IMR-90 (cell line): ENCODE results near the gene PSMA6. TPM values are rescaled to one million over a fixed set of nuclear protein-coding genes. Genes with fewer than 3 reads are reported as not detected.

Experiments used
- ATAC-seq: fragments of 200-7000 bp; cut with Tn5 transposase; 2 replicates; pipeline ENCODE4 v1.9.1; 2020; ENCODE audit warnings: low read depth, mild to moderate bottlenecking, moderate library complexity
- BruUV-seq: library from RNA; stranded (reverse); fragments of 400-500 nt; replicated peaks from 2 replicates; lab custom pipeline; 2021; lab: Mats Ljungman, UMichigan
- CTCF ChIA-PET: fragments of 300-600 bp; formaldehyde crosslinking; extraction: SDS; loops from one replicate; lab custom pipeline; 2021; ENCODE audit warnings: antibody characterized with exemption; lab: Yijun Ruan, JAX
- POLR2A ChIA-PET: fragments of 300-600 bp; sonication (Branson Sonifier 250); formaldehyde crosslinking; loops from one replicate; lab custom pipeline; 2022; ENCODE audit warnings: antibody characterized with exemption; ENCODE audit not compliant: unreplicated experiment; lab: Charles Lee
- DNase-seq: peaks from one replicate; pipeline ENCODE4 v3.0.0; 2013
- H2AFZ ChIP-seq: replicated peaks from 2 replicates; pipeline ENCODE3; 2013; ENCODE audit warnings: low read length, mild to moderate bottlenecking; ENCODE audit not compliant: poor library complexity
- H2AK5ac ChIP-seq: 2 replicates; pipeline ENCODE4 v1.6.1; 2013; ENCODE audit warnings: low read depth, low read length, inconsistent platforms
- H2AK9ac ChIP-seq: replicated peaks from 2 replicates; pipeline ENCODE3; 2013; ENCODE audit warnings: mild to moderate bottlenecking, low read depth, low read length, moderate library complexity; ENCODE audit not compliant: poor library complexity
- H2BK120ac ChIP-seq: 2 replicates; pipeline ENCODE4 v1.6.1; 2013; ENCODE audit warnings: low read depth, low read length, inconsistent platforms
- H2BK15ac ChIP-seq: 3 replicates; pipeline ENCODE4 v1.6.1; 2013; ENCODE audit warnings: low read depth, low read length, inconsistent platforms
- H2BK20ac ChIP-seq: 2 replicates; pipeline ENCODE4 v1.6.1; 2013; ENCODE audit warnings: low read depth, mild to moderate bottlenecking, inconsistent platforms, low read length, moderate library complexity
- H2BK5ac ChIP-seq: 2 replicates; pipeline ENCODE4 v1.6.1; 2013; ENCODE audit warnings: mild to moderate bottlenecking, low read depth, low read length, inconsistent platforms; ENCODE audit not compliant: poor library complexity, severe bottlenecking
- H3K14ac ChIP-seq: replicated peaks from 2 replicates; pipeline ENCODE4 v1.6.1; 2013; ENCODE audit warnings: low read depth, low read length, inconsistent platforms
- H3K18ac ChIP-seq: 2 replicates; pipeline ENCODE4 v1.6.1; 2013; ENCODE audit warnings: low read depth, low read length, control low read depth
- H3K23ac ChIP-seq: 2 replicates; pipeline ENCODE4 v1.6.1; 2013; ENCODE audit warnings: low read depth, low read length, inconsistent platforms
- H3K27ac ChIP-seq: 2 replicates; pipeline ENCODE4 v1.5.1; 2013; ENCODE audit warnings: mild to moderate bottlenecking, control low read depth, low read length; ENCODE audit not compliant: insufficient read depth
- H3K27me3 ChIP-seq: 2 replicates; pipeline ENCODE4 v1.6.1; 2013; ENCODE audit warnings: low read length; ENCODE audit not compliant: control insufficient read depth, insufficient read depth
- H3K36me3 ChIP-seq: 2 replicates; pipeline ENCODE4 v1.6.1; 2013; ENCODE audit warnings: low read length, mixed read lengths; ENCODE audit not compliant: control insufficient read depth, insufficient read depth
- H3K4ac ChIP-seq: 2 replicates; pipeline ENCODE4 v1.6.1; 2013; ENCODE audit warnings: low read depth, low read length, inconsistent platforms
- H3K4me1 ChIP-seq: 2 replicates; pipeline ENCODE4 v1.6.1; 2013; ENCODE audit warnings: low read length, mixed read lengths; ENCODE audit not compliant: control insufficient read depth, insufficient read depth
- H3K4me2 ChIP-seq: 2 replicates; pipeline ENCODE4 v1.6.1; 2013; ENCODE audit warnings: low read depth, mild to moderate bottlenecking, control low read depth, low read length, moderate library complexity
- H3K4me3 ChIP-seq: 2 replicates; pipeline ENCODE4 v1.5.1; 2013; ENCODE audit warnings: low read depth, mild to moderate bottlenecking, control low read depth, low read length, moderate library complexity; ENCODE audit not compliant: insufficient read depth
- H3K56ac ChIP-seq: 2 replicates; pipeline ENCODE4 v1.6.1; 2013; ENCODE audit warnings: low read length, inconsistent platforms; ENCODE audit not compliant: insufficient read depth; ENCODE audit errors: extremely low read depth
- H3K79me1 ChIP-seq, 2 experiments: 2 replicates each; pipeline ENCODE4 v1.6.1; 2013; ENCODE audit warnings: low read length in 2 of 2, inconsistent platforms in 1 of 2, low read depth in 1 of 2
- H3K9ac ChIP-seq: 2 replicates; pipeline ENCODE4 v1.6.1; 2013; ENCODE audit warnings: low read depth, low read length, control low read depth
- H3K9me1 ChIP-seq: 2 replicates; pipeline ENCODE4 v1.6.1; 2013; ENCODE audit warnings: low read length, inconsistent platforms; ENCODE audit not compliant: insufficient read depth
- H3K9me3 ChIP-seq: 2 replicates; pipeline ENCODE4 v1.6.1; 2013; ENCODE audit warnings: low read length; ENCODE audit not compliant: control insufficient read depth, insufficient read depth
- H4K20me1 ChIP-seq: 2 replicates; pipeline ENCODE4 v1.6.1; 2013; ENCODE audit warnings: low read length, inconsistent platforms; ENCODE audit not compliant: insufficient read depth
- H4K5ac ChIP-seq: 2 replicates; pipeline ENCODE4 v1.6.1; 2013; ENCODE audit warnings: mild to moderate bottlenecking, low read depth, low read length, control low read depth
- H4K8ac ChIP-seq, 2 experiments: 2 replicates each; pipeline ENCODE4 v1.6.1; 2013; ENCODE audit warnings: low read depth in 2 of 2, low read length in 2 of 2, control low read depth in 1 of 2, inconsistent platforms in 1 of 2
- H4K91ac ChIP-seq: 2 replicates; pipeline ENCODE4 v1.6.1; 2013; ENCODE audit warnings: low read depth, low read length, inconsistent platforms; ENCODE audit not compliant: insufficient read depth
- RCOR1 ChIP-seq: IDR thresholded peaks from 2 replicates; pipeline ENCODE4 v1.6.1; 2012; ENCODE audit warnings: mild to moderate bottlenecking, low read length, improper control_type of control experiment; ENCODE audit not compliant: insufficient replicate concordance
- SMC3 ChIP-seq: fragments of 150-350 bp; IDR thresholded peaks from 2 replicates; pipeline ENCODE4 v1.6.1; 2016; ENCODE audit warnings: low read depth, mild to moderate bottlenecking, antibody characterized with exemption, low read length, moderate library complexity
- whole genome bisulfite sequencing, 2 experiments: methylation state at CpG; one replicate each; pipeline versions ENCODE4 v1.1.5 to v1.1.7; 2013; ENCODE audit warnings: missing lambda C conversion rate in 2 of 2; ENCODE audit not compliant: insufficient read length in 1 of 2; ENCODE audit errors: extremely low coverage in 2 of 2; 5-methylcytosine and 5-hydroxymethylcytosine counted together
- dilution Hi-C: fragments of 300-500 bp; cut with HindIII; formaldehyde crosslinking; loops from one replicate; pipeline ENCODE4 v1.14.3; 2018; ENCODE audit warnings: low sequenced_read_pairs; ENCODE audit not compliant: unreplicated experiment
- in situ Hi-C: fragments of 300-500 bp; cut with MboI; formaldehyde crosslinking; loops from 3 replicates; pipeline ENCODE4 v1.14.3; 2019; ENCODE audit warnings: low sequenced_read_pairs, inconsistent platforms, mixed read lengths
- intact Hi-C: fragments of 100-400 bp; cut with micrococcal nuclease; formaldehyde crosslinking; loops from 2 replicates; pipeline ENCODE4 v1.10.0; 2022
- polyA plus RNA-seq, 3 experiments: library from polyadenylated mRNA; depleted of rRNA; stranded (reverse); fragments of >200 nt; gene quantifications; 2 replicates each; pipeline ENCODE4 v1.2.3, GENCODE V29; 2012; ENCODE audit warnings: low replicate concordance in 1 of 3
- total RNA-seq: library from RNA; depleted of rRNA; stranded (reverse); fragments of >200 nt; gene quantifications from 2 replicates; pipeline ENCODE4 v1.2.3, GENCODE V29; 2012
- TF ChIP-seq, protein P1 (sequence below): fragments of 150-350 bp; IDR thresholded peaks from 2 replicates; pipeline ENCODE4 v1.6.1; 2016; ENCODE audit warnings: low read depth, mild to moderate bottlenecking, low read length, moderate library complexity, borderline replicate concordance
- TF ChIP-seq, protein P2 (sequence below): fragments of 150-350 bp; IDR thresholded peaks from 2 replicates; pipeline ENCODE4 v1.6.1; 2017; ENCODE audit warnings: mild to moderate bottlenecking, antibody characterized with exemption, low read length, low read depth

Gene PSMA6
- total and polyA plus RNA-seq, 2 of the 4 experiments (the other 2 are of a cell fraction) = 184 to 530 TPM

DNA sequence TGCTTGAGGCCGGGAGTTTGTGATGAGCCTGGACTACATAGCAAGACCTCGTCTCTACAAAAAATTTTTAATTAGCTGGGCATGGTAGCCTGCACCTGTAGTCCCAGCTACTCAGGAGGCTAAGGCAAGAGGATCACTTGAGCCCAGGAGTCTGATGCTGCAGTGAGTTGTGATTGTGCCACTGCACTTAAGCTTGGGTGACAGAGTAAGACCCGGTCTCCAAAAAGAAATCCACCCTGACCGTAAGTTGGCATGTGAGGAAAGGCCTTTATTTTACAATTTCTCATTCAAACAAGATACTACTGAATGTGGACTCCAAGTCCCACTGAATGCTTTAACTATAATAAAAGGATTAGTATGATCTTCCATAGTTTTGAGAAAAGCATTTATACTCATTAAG is 27.3 kb downstream of the PSMA6 start:
- TF ChIP-seq, protein P1, sequence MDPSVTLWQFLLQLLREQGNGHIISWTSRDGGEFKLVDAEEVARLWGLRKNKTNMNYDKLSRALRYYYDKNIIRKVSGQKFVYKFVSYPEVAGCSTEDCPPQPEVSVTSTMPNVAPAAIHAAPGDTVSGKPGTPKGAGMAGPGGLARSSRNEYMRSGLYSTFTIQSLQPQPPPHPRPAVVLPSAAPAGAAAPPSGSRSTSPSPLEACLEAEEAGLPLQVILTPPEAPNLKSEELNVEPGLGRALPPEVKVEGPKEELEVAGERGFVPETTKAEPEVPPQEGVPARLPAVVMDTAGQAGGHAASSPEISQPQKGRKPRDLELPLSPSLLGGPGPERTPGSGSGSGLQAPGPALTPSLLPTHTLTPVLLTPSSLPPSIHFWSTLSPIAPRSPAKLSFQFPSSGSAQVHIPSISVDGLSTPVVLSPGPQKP = no peak
- TF ChIP-seq, protein P2, sequence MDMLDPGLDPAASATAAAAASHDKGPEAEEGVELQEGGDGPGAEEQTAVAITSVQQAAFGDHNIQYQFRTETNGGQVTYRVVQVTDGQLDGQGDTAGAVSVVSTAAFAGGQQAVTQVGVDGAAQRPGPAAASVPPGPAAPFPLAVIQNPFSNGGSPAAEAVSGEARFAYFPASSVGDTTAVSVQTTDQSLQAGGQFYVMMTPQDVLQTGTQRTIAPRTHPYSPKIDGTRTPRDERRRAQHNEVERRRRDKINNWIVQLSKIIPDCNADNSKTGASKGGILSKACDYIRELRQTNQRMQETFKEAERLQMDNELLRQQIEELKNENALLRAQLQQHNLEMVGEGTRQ = no peak
- no peak for TF ChIP-seq SMC3
- no peak for TF ChIP-seq RCOR1
- in situ Hi-C loops = no loop called here
- Histone ChIP-seq H3K4me1 (no peaks in the 10 kb centered on the region), H2AFZ (no peak overlapping the region), H3K79me1 (no peaks in the 10 kb centered on the region), H2AK5ac (no peak overlapping the region), H3K27ac (no peak overlapping the region), H3K9me3 (no peaks in the 10 kb centered on the region), H2BK5ac (no peak overlapping the region), H3K36me3 (peaks cover 20% of the 10 kb centered on the region), H4K91ac (no peak overlapping the region), H3K27me3 (no peaks in the 10 kb centered on the region), H3K18ac (no peak overlapping the region), H3K14ac (no peak overlapping the region), H2BK15ac (no peak overlapping the region), H4K20me1 (no peaks in the 10 kb centered on the region), H3K4me3 (no peak overlapping the region), H2BK120ac (no peak overlapping the region), H4K8ac (no peak overlapping the region), H2AK9ac (no peak overlapping the region), H3K56ac (no peak overlapping the region), H3K9me1 (0 out of 2 replicates have a peak, but pooled peaks cover 4% of the 10 kb centered on the region), H3K4ac (no peak overlapping the region), H3K4me2 (no peak overlapping the region), H2BK20ac (no peak overlapping the region), H3K23ac (no peak overlapping the region), H4K5ac (no peak overlapping the region), H3K9ac (no peak overlapping the region)
- CTCF ChIA-PET = no interaction called here
- POLR2A ChIA-PET = no interaction called here
- dilution Hi-C loops = no loop called here
- ATAC-seq = no peak
- intact Hi-C loops = no loop called here
- no CpG with 5 or more reads among the region's 4 CpGs for WGBS, 2 experiments
- BruUV-seq = no TSS peak
- DNase-seq = no peak
